ENCODE measurements around the gene APEH. TPM values are rescaled to one million over a fixed set of nuclear protein-coding genes. Genes with fewer than 3 reads are reported as not detected.

Gene APEH
- total and polyA plus RNA-seq, 2 of the 13 experiments (the other 11 are each of a cell fraction or from before 2014, with no cell fraction given) = 116 to 130 TPM

DNA sequence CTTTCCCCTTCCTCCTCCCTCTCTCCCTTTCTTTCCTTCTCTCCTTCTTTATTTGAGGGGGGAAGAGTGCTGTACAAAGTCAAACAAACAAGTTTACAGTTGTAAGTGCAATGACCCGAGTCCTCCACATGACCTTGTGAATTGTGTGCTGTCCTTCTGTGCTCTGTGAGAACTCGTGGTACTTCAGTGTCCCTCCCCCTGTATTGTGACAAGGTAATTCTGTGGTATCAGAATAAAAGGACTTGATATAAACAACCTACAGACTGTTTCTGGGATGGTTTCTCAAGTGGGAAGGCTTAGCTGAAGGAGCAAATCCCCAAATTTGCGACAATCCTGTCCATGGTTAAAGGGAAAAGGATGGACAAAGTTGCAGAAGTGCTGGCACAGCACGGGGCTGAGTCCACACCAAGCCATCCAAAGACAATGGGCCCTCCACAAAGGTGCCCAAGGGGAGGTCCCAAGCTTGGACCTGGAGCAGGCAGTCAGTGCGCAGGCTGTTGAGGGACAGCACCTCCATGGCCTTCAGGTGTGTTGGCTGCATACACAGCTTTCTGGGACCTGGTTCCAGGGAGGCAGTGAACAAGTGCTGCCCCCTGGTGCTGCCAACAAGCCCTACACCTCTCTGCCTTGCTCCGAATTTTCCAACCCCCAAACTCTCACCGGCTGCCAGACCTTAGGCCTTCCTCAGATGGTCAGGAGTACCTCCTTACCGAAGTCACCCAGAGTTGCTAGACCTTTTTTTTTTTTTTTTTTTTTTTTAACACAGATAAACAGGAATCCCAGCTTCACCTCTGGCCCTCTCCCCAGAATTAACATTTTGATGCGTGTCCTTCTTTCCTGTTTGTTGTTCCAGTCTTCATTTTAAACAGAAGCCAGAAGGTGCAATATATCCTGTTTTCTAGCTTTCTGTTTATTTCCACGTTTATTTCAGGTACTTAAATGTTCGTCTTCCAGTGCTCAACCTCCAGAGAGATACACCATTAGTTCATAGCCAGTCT, 2.6 kb upstream of the APEH start (continued):
- TF ChIP-seq POLR2AphosphoS5 (IDR thresholded peaks at IDR 0.05; ENCODE audit: low read depth, low read length) = no peak; the same call in 1 of the 2 replicates
- no peak for TF ChIP-seq SRSF9 (IDR thresholded peaks at IDR 0.05; ENCODE audit: borderline replicate concordance, insufficient read depth, low read depth, low read length, poor library complexity, severe bottlenecking)
- no peak for TF ChIP-seq CENPX (CRISPR knock-in tag; IDR thresholded peaks at IDR 0.05)
- TF ChIP-seq MIER3 (CRISPR knock-in tag; IDR thresholded peaks at IDR 0.05; ENCODE audit: borderline replicate concordance) = peak; percentile 50; the same call in 1 of the 2 replicates
- TF ChIP-seq SOX6 (IDR thresholded peaks at IDR 0.05) = no peak
- TF ChIP-seq SOX6 (CRISPR knock-in tag; IDR thresholded peaks at IDR 0.05) = peak; percentile 94
- TF ChIP-seq ZNF124 (CRISPR knock-in tag; IDR thresholded peaks at IDR 0.05) = no peak; the same call in 1 of the 2 replicates
- peak; percentile 68; the same call in 1 of the 2 replicates for TF ChIP-seq ARNTL (CRISPR knock-in tag; IDR thresholded peaks at IDR 0.05)
- TF ChIP-seq IKZF4 (CRISPR knock-in tag; IDR thresholded peaks at IDR 0.05; ENCODE audit: borderline replicate concordance, low read depth, not compliant biosample characterization) = no peak
- no peak for TF ChIP-seq ZFX (CRISPR knock-in tag; IDR thresholded peaks at IDR 0.05; ENCODE audit: low read depth)
- TF ChIP-seq, protein P1, sequence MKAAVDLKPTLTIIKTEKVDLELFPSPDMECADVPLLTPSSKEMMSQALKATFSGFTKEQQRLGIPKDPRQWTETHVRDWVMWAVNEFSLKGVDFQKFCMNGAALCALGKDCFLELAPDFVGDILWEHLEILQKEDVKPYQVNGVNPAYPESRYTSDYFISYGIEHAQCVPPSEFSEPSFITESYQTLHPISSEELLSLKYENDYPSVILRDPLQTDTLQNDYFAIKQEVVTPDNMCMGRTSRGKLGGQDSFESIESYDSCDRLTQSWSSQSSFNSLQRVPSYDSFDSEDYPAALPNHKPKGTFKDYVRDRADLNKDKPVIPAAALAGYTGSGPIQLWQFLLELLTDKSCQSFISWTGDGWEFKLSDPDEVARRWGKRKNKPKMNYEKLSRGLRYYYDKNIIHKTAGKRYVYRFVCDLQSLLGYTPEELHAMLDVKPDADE (CRISPR knock-in tag; IDR thresholded peaks at IDR 0.05) = no peak
- peak; percentile 45 for TF ChIP-seq TEAD3 (CRISPR knock-in tag; optimal IDR thresholded peaks at IDR 0.05; ENCODE audit: borderline replicate concordance)
- no peak for TF ChIP-seq ARHGAP35 (CRISPR knock-in tag; IDR thresholded peaks at IDR 0.05; ENCODE audit: borderline replicate concordance)
- TF ChIP-seq KAT8 (CRISPR knock-in tag; IDR thresholded peaks at IDR 0.05) = peak; percentile 29; the same call in 1 of the 2 replicates
- no peak for TF ChIP-seq ZNF333 (CRISPR knock-in tag; IDR thresholded peaks at IDR 0.05; ENCODE audit: borderline replicate concordance)
- TF ChIP-seq ZNF792 (CRISPR knock-in tag; IDR thresholded peaks at IDR 0.05) = 0 out of 2 replicates have a peak, but pooled peaks have one; percentile 29
- TF ChIP-seq REST (IDR thresholded peaks at IDR 0.05; ENCODE audit: borderline replicate concordance in 1 of 2, low read depth in 1 of 2, low read length in 2 of 2) = no peak
- TF ChIP-seq, protein P2, sequence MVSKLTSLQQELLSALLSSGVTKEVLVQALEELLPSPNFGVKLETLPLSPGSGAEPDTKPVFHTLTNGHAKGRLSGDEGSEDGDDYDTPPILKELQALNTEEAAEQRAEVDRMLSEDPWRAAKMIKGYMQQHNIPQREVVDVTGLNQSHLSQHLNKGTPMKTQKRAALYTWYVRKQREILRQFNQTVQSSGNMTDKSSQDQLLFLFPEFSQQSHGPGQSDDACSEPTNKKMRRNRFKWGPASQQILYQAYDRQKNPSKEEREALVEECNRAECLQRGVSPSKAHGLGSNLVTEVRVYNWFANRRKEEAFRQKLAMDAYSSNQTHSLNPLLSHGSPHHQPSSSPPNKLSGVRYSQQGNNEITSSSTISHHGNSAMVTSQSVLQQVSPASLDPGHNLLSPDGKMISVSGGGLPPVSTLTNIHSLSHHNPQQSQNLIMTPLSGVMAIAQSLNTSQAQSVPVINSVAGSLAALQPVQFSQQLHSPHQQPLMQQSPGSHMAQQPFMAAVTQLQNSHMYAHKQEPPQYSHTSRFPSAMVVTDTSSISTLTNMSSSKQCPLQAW (CRISPR knock-in tag; IDR thresholded peaks at IDR 0.05) = peak; percentile 41; the same call in 1 of the 2 replicates
- no peak for TF ChIP-seq NFATC3 (CRISPR knock-in tag; IDR thresholded peaks at IDR 0.05)
- TF ChIP-seq TBX2 (CRISPR knock-in tag; IDR thresholded peaks at IDR 0.05; ENCODE audit: borderline replicate concordance) = peak; percentile 63
- TF ChIP-seq CCDC6 (CRISPR knock-in tag; IDR thresholded peaks at IDR 0.05) = peak; percentile 55; the same call in 1 of the 2 replicates
